Dedifferentiated amniotic fluid mesenchymal stem cell (primary cell): Measurements from ENCODE around the gene LRRTM2.
A peak's percentile ranks its signal among the peaks of the same experiment; 100 is the strongest.
"Not testable (repeated sequence)": the region's sequence is repeated elsewhere in the genome, so short reads cannot be mapped to it uniquely, and the experiment has no call there.

Experiments
- DNase-seq: peaks from one replicate; pipeline ENCODE4 v3.0.0-alpha.2; 2016; ENCODE audit errors: extremely low spot score

Gene LRRTM2, protein sequence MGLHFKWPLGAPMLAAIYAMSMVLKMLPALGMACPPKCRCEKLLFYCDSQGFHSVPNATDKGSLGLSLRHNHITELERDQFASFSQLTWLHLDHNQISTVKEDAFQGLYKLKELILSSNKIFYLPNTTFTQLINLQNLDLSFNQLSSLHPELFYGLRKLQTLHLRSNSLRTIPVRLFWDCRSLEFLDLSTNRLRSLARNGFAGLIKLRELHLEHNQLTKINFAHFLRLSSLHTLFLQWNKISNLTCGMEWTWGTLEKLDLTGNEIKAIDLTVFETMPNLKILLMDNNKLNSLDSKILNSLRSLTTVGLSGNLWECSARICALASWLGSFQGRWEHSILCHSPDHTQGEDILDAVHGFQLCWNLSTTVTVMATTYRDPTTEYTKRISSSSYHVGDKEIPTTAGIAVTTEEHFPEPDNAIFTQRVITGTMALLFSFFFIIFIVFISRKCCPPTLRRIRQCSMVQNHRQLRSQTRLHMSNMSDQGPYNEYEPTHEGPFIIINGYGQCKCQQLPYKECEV

DNA sequence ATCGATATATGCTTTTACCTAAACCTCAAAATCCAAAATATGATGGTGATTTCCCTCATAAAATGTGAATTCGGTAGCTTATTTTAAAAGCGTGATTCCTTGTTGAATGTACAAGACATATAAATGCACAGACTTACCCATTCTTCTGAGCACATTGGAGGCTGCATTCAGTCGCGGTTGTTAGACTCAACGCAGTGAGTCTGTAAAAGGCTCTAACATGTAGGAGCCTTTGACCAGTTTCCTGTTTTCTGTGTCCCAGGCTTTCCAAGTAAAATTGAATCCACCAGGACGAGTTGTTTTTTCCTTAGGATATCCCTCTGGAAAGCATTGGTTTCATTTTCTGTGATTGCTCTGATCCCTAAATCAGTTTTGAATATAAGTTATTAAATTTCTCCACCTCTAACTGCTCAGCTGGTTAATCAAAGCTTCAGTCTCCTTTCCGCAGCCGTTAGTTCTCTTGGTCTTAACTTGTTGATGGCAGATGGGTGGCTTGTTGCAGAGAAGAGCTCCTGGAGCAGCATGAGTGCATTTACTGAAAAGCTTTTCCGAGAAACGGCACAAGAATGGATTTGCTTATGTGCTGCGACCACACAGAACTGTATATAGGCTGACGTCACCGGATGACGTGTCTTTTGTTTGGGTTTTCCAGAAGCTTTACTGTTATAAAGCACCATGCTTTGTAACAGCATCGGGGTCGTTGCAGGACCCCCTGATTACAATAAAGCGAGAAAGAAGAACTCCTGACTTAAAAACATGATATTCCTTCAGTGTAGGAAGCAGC lies at the start of gene LRRTM2:
TSS of gene LRRTM2 (minus strand) at position 565 of the 781 bp plus-strand sequence. CDS start at position 141, 424 bp downstream.
- DNase-seq: peak; percentile 70

DNA sequence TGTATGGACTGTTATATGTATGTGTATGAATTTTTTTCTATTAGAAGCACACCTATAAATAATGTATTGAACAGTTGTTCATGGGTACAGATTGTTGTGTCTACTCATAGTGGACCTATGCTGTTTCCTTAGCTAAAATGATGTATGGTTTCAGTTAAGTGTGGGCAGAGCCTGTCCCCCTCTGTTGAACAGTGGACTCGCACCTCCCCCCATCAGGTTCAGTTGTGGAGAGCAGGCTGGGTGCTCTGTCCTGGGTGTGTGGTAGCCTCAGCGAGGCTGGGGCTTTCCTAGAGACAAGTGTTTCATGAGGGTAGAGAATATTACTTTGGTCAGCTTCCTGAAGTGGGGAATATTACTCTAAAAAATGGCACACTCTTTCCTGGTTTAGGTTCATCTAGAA lies 47.4 kb upstream of the LRRTM2 start:
- DNase-seq: no peak

DNA sequence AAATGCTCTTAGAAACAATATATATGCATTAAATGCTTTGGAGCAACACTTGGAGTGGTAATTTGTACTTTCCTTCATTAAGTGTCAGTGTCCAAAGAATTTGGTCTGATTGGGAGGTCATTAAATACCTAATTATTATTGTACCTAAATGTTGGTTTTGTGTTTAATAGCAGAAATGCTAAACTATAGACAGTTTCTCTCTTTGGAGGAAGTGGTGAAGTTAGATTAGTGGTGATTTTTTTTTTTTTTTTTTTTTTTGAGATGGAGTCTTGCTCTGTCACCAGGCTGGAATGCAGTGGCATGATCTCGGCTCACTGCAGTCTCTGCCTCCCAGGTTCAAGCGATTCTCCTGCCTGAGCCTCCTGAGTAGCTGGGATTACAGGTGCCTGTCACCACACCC lies 46.2 kb upstream of the LRRTM2 start:
- not testable (repeated sequence) for DNase-seq

GRCh38 chr5:138920181-138920580 lies 45.0 kb upstream of the LRRTM2 start:
- DNase-seq: no peak

DNA sequence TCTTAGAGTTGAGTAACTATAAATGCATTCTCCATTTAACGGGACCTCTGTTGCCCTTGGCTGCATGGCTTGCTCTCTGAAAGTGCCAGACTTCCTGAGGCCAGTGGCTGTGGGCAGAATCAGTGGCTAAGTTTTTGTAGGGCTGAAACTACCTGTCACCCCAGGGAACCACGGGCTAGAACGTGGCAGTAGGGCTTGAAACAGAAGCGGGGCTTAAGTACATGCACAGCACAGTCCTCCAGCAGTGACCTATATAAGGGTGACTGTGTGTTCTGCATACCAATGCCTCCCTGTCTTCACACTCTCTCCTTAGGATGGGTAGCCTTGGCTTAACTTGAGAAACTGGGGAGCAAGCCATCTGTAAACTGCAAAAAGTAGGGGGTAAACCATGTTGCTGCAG lies 43.6 kb upstream of the LRRTM2 start:
- no peak for DNase-seq

- DNase-seq: no peak
Observed at GRCh38 chr5:138914338-138914737, 39.2 kb upstream of the LRRTM2 start.

GRCh38 chr5:138913773-138914172 lies 38.6 kb upstream of the LRRTM2 start:
- no peak for DNase-seq

- DNase-seq: no peak
Observed at GRCh38 chr5:138912093-138912492, 37.0 kb upstream of the LRRTM2 start.

- DNase-seq: peak; percentile 18
Observed at GRCh38 chr5:138911441-138911840, 36.3 kb upstream of the LRRTM2 start.

DNA sequence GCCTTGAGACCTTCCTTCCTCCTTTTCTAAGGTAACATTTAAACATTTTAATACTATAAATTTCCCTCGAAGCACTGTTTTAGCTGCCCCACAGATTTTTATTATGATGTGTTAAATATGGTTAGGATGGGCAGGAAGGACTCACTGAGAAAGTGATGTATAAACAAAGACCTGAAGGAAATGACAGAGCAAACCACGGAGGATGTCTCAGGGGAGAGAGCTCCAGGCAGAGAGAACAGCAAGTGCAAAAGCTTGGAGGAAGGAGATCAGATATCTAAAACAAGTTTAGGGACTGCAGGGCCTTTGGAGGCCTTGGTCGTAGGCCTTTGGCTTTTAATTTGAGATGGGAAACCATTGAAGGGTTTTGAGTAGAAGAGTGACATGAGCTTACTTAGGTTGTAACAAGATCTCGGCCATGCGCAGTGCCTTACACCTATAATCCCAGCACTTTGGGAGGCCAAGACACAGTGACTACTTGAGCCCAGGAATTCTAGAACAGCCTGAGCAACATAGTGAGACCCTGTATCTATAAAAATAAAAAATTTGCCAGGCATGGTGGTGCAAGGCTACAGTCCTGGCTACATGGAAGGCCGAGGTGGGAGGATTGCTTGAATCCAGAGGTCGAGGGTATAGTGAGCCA lies 35.5 kb upstream of the LRRTM2 start:
- no peak for DNase-seq

DNA sequence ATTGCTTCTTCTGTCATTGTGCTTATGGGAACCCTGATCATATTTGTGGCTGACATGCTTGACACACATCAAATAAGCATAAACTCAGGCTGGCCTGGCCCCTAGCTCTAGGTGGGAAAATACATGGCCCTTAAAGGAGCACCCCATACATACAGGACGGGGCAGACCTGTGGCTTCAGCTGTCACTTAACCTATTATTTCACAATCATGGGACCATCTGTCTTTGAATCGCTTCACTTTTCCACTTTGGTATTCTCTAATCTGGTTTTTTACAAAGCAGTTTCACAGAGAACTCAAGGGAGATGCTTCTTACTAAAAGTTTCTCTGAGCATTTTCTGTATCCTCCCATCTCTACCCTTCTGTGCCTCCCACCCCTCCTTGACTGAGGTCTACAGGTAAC lies 34.6 kb upstream of the LRRTM2 start:
- no peak for DNase-seq

DNA sequence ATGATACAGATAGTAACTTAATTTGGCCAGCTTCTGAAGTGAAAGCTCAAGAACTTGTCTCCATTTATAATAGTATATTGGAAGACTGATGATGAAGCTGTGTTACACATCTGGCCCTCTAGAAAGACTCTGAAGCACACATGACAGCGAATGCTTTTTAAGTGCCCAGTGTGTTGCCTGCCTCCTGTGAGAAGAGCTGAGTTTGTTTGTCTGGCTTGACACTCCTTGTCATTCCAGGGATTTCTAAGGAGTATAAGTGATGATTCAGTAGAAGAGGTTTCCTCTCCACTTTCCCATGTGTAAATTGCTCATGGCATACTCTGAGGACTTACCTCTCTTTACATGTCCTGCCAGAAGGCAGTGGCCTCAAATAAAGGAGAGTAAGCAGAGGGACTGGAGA lies 30.4 kb upstream of the LRRTM2 start:
- no peak for DNase-seq

DNA sequence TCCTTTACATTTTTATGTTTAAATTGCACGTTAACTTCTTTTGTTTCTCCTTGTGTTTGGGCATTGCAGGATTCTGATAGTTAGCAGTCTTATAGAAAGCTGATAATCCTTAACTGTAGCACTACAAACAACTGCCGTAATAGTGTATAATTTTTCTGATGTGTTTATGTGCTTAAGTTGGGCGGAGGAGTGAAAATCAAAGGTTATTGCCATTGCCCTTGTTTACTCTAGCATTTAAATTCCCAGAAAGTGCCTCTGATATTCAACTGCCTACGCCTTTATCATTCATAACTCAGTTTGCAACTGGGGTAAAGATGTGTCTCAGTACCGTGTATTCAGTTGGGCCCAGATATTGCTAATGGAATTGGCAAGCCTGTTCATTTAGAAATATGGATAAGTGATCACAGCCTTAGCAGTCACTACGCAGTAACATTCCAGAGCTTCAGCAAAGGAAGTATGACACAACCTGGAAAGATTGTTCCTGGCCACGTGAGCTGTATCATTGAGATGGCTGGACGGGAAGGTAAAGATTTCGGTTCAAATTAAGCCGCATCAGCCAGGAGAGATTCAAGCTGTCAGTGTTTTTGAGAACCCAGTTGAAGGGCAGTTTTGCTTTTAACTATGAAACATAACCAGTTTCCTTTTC lies 28.1 kb upstream of the LRRTM2 start:
- peak; percentile 25 for DNase-seq

DNA sequence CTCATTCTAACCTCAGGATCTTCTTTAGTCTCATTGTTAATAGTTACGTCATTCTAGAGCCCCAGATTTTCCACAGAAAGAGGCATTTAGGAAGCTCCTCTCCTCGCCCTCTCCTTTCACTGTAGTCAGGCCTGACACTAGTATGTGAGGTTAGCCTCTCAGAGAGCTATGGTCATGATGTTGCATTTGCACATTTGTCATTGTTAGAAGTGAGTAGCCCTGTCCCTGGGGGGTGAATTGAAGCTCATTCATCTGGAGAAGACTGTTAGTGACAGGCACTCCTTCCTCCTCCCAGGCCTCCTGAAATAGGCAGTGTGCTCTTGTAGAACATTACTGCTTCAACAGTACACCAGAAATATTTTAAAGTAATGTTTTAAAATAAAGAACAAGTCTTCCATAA lies 26.6 kb upstream of the LRRTM2 start:
- DNase-seq: no peak

DNA sequence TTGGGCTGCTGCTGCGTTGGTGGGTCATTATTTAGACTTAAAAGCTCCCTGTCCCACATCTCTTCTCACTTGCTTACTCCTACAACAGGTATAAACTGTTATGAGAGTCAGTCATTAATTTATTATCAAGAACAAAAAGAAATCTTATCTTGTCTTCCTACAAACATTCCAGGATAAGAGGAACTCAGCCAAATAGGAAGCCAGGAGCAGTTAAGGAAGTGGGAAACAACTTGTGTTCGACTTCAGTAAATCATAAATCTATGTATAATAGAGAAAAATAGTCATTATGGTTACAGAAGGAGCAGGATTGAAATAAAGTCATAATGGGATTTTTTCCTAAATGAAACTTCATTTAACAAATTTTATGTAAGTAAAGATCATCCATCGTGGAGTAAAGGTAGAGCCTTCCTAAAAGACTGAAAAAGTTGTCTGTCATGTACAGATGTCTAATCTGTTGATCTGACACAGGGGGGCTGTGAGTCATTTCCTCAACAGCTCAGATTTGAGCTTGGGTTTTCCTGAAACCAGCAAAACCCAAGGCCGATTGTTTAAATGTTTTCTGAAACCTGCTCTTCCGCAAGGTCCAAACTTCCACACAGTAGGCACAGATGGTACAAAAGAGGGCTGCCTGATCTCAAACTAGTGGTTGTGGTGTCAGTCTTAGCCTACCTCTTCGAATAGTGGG lies 25.3 kb upstream of the LRRTM2 start:
- DNase-seq: no peak

GRCh38 chr5:138898742-138899141 lies 23.6 kb upstream of the LRRTM2 start:
- DNase-seq: no peak

GRCh38 chr5:138898299-138898698 lies 23.2 kb upstream of the LRRTM2 start:
- DNase-seq: no peak

DNA sequence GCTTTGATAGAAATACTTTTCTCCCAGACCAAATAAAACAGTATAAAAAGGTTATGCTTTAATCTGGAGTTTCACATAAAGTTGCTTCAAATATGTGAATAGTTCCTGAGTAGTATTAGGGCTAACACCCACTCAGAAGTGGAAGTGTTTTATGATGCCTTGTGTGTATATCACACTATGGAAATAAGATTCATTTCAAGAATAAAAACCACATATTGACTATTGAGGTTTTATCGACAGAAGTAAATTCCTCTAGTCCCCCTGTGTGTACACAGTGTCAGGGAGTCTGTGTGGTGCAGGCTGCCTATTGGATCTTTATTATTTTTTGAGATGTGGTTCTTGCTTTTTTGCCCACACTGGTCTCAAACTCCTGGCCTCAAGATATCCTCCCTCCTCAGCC lies 20.8 kb upstream of the LRRTM2 start:
- DNase-seq: no peak

DNA sequence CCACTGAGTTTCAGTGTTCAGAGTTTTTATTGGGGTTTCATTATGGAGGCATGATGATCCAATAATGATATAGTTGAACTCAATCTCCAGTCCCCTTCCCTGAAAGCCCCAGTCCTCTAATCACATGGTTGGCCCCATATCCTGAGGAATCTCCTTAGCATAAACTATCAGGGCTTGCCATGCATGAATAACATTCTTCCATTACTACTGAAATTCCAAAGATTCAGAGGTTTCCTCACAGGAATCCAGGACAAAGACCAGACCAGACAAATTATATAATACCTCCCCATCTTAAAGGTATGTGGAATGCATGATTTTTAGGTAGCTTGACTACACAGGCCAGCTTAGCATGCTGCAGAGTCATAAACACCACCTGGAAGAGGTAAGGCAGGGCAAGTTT lies 15.5 kb upstream of the LRRTM2 start:
- DNase-seq: no peak

DNA sequence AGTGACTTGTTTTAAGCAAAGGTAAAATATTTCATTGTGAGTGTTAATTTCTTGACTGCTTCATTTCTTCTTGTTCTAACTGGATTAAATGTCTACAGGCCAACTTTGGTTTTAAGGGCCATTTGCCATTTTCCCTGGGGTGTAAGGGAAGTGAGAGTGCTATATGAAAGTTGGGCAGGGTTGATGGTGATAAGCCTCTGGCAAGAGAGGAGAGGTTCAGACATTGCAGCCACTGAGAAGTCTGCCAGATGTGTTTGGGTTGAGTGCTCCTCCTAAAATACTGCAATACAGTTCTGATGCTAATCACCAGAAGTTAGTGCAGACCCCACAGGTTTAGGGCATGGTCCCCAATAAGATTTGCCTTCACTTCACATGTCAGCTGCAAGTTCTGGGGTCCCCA lies 14.9 kb upstream of the LRRTM2 start:
- DNase-seq: no peak

- no peak for DNase-seq
Observed at GRCh38 chr5:138884554-138884953, 9.4 kb upstream of the LRRTM2 start.
